GM21447 (cell line): ENCODE results near the gene RAB8A.
"Not testable (repeated sequence)": the region's sequence is repeated elsewhere in the genome, so short reads cannot be mapped to it uniquely, and the experiment has no call there.

Experiments
- ATAC-seq: cut with Tn5 transposase; IDR thresholded peaks from one replicate; pipeline ENCODE4 v1.9.1; 2021; ENCODE audit not compliant: unreplicated experiment

RAB8A gene

GRCh38 chr19:16077984-16078758, 33.5 kb upstream of the RAB8A start:
- no peak for ATAC-seq

DNA sequence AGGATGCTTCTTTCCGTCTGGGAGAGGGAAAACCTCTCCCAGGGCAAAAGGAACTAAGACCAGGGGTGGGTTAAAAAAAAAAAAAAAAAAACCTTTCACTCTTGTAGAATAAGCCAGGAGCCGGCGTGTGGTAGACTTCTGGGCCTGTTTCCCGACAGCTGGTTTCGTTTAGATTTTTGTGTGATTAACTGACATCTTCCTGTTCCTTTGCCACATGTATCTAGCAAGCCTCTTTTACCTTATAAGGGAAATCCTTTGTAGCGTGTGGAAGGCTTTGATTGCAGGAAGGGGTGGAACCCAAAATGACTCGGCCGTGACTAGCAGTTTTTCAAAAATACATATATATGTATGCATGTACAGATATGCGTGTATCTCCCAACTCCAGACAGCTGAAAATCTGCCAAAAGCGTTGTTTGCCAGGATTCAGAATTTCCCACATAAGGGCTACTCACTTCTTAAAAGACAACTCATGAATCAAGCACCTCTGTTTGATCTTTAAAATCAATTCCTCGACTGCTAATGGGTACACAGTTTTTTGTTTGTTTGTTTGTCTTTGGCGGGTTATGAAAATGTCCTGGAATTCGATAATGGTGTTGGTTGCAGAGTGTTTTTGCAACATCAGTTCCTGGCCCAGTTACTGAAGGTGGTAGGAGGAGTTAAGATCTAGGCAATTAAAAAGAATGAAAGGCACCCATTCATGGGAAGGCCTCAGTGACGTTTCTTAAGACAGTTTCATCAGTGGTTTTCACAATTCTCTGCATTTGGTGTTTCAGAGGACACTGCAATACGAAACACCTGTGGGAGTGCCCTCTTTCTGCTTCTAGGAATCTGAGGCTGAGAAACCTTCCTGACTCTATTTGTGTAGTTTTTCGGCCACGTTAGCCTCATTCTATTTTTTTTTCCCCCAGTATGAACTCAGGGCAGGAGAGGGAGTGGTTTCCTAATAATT, 32.7 kb upstream of the RAB8A start:
- ATAC-seq, result peak; percentile 45

DNA sequence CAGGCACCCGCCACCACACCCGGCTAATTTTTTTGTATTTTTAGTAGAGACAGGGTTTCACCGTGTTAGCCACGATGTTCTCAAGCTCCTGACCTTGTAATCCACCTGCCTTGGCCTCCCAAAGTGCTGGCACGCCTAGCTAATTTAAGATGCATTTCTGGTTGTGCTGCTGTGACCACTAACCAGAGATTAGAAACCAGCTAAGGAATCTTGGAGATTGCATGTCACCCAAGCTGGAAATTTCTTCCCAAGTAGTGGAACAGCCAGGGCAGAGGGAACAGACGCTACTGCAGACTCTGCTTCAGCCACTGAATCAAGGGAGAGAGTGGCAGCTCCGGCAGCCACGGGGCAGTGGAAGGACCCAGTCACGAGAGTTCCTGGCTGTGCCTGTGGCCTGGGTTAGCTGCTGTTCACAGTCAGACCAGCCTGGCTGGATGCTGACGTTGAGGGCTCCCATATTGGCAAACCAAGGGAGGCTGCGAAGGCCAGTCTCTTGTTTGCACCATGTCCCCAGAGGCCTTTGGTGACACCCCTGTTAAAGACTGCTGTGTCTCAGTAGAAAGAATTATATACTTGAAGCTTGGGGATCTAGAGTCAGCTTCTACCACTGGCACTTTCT, 27.5 kb upstream of the RAB8A start:
- ATAC-seq, result no peak

- ATAC-seq, result no peak
Observed at GRCh38 chr19:16085115-16085514, 26.6 kb upstream of the RAB8A start.

- not testable (repeated sequence) for ATAC-seq
Observed at GRCh38 chr19:16087404-16087803, 24.3 kb upstream of the RAB8A start.

GRCh38 chr19:16087940-16088339, 23.7 kb upstream of the RAB8A start:
- no peak for ATAC-seq

- ATAC-seq, result no peak
Observed at GRCh38 chr19:16088351-16089009, 23.2 kb upstream of the RAB8A start.

DNA sequence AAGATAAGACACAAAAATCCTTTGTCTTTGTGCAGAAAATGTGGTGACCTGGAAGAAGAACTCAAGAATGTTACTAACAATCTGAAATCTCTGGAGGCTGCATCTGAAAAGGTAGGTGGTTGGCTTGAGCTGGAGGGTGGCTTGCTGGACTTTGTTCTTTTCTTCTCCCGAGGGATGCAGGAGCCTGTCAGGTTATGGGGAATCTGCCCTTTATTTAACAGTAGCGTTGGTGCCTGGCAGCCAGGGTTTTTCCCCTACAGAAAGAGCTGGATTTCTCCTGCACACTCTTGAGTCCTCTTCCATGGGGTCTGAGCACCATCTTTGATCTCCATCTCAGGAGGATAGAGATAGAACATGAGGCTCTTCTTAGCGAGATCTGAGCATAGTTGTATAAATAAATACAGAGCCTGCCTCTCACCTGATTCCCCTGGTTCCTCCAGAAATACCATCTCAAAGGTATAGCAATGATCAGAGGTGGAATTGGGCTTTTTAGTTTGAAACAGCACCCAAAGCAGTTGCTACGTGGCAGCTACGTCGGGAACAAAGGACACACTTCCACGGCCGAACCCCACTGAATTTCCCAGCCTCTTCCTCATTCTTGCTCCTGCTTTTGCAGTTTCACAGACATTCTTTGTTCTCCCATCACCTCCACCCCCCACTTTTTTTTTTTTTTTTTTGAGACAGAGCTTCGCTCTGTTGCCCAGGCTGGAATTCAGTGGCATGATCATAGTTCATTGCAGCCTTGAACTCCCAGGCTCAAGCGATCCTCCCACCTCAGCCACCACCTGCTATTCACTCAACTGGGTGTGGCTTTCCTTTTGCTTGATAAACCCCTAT, 22.5 kb upstream of the RAB8A start:
- ATAC-seq, result no peak

DNA sequence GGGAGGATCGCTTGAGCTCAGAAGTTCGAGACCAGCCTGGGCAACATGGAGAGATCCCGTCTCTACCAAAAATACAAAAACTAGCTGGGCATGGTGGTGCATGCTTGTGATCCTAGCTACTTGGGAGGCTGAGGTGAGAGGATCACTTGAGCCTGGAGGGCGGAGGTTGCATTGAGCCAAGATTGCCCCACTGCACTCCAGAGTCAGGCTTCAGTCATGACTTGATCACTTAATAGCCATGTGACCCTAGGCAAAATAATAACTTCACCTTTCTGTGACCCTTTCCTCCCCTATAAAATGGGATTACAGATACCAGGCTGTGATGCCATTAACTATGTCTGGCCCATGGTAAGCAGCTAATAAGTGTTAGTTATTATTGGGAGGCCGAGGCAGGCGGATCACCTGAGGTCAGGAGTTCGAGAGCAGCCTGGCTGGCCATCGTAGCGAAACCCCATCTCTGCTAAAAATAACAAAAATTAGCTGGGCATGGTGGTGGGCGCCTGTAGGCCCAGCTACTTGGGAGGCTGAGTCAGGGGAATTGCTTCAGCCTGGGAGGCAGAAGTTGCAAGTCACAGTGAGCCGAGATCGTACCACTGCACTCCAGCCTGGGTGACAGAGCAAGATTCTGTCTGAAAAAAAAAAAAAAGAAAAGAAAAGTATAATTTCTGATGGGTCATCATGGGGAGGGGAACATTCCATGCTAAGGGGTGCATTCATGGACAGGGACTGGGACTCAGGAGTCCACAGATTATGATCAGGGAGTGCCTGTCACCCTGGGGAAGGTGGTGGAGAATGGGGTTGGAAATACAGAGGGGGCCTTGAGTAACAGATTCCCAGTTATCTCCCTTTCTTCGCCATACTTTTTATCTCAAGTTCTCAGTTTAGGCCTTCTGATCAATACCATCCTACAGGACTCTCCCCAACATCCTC, 19.9 kb upstream of the RAB8A start:
- ATAC-seq, result no peak

DNA sequence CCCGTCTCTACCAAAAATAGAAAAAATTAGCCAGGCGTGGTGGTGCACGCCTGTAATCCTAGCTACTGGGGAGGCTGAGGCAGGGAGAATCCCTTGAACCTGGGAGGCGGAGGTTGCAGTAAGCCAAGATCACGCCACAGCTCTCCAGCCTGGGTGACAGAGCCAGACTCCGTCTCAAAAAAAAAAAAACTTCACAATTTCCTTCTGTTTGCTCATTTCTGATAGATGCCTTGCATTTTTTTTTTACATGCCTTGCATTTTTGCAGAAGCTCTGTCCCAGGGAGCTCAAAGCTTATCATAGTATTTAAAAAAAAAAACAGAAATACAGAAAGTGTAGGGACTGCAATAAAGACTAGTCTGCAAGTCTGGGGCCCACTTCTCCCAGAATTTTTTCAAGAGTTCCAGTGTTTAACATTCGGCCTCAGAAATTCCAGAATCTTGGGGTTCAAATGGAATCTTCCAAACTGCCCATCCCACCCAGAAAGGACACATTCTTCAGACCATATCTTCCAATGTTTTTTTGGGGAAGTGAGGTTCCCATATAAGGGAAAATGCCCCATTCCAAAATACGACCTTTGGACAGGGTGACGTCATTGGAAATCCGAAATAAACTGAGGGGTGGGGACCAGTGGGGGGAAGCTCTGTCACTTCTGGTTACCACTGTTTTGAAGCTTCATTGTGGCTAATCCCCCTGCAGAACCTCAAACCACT, 17.2 kb upstream of the RAB8A start:
- ATAC-seq, result no peak

- ATAC-seq, result no peak
Observed at GRCh38 chr19:16095071-16095571, 16.6 kb upstream of the RAB8A start.

GRCh38 chr19:16096280-16096855, 15.3 kb upstream of the RAB8A start:
- no peak for ATAC-seq

DNA sequence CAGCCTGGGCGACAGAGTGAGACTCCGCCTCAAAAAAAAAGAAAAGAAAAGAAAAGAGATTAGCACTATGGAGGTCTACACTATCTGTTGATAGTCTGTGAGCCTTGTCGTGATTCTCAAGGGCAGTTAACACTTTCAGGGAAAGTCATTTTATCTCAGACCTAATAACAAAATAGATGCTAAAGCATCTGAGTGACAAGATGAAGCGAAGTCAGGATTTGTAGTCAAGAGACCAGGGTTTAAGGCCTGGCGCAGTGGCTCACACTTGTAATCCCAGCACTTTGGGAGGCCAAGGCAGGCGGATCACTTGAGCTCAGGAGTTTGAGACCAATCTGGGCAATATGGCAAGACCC, 13.3 kb upstream of the RAB8A start:
- ATAC-seq, result no peak

DNA sequence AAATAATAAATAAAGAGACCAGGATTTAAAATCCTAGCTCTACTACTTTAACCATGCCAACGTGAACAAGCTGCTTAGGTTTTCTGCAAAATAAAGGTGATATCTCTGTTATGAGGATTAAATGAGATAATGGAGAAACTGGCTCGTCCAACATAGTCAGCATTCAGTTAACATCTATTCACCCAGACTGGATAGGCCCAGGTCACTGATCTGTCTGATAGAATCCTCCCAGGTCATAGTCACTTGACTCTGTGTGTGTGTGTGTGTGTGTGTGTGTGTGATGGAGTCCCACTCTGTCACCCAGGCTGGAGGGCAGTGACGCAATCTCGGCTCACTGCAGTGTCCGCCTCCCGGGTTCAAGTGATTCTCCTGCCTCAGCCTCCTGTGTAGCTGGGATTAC, 12.9 kb upstream of the RAB8A start:
- ATAC-seq, result no peak

DNA sequence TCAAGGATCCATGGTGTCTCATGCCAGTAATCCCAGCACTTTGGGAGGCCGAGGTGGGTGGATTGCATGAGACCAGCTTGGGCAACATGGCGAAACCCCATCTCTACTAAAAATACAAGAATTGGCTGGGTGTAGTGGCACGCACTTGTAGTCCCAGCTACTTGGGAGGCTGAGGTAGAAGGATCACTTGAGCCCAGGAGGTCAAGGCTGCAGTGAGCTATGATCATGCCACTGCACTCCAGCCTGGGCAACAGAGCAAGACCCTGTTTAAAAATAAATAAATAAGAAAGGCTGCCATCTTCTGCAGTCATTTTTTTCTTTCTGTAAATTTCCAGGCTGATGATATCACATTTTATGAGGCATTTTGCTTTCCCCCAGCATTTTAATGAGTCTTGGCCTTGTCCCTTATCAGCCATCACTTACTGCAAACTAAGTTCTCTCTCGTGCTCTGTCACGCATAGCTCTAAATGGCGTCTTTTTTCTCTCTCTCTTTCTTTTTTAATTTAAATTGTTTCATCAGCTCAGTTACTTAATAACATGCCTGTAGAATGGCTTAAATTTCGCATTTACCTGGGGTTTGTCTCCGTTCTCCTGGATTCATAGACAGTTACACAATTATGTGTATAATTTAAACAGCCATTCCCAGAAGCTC, 12.2 kb upstream of the RAB8A start:
- not testable (repeated sequence) for ATAC-seq

- no peak for ATAC-seq
Observed at GRCh38 chr19:16100524-16100923, 11.2 kb upstream of the RAB8A start.

DNA sequence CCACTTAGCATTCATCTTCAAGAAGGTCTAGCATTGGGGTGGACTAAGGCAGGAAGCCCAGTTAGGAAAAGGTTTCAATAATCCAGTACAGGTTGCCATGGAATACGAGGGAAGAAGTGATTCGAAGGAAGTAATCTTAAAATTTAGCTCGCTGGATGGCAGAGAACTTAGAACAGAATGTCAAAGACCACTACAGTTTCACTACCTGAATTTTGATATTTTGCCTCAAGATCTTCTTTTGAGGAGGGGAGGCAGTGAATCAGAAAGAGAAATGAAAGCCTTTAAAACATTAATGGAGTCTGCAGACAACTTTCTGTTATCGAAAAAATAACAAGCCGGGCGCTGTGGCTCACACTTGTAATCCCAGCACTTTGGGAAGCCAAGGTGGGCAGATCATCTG, 7.0 kb upstream of the RAB8A start:
- ATAC-seq, result no peak

DNA sequence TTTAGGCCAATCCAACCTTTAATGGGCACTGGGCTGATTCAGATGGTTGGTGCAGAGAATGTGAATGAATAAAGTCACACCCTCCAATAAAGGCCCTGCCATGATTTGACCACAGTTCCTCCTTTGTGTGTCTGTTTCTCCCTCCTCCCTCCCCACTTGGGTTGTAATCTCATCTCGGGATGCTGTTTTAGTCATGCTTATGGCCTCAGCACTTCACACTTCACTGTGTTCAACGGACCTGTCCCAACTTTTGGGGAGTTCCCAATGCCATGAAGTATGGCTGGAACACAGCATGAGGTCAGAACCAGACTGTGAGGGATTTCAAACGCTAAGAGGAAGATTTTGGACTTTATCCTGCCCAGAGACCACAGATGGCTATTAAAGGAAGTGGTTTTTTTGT, 5.6 kb upstream of the RAB8A start:
- no peak for ATAC-seq
